HG03175 (cell line): ENCODE results near the gene JAGN1.
A peak's percentile ranks its signal among the peaks of the same experiment; 100 is the strongest.
"Not testable (repeated sequence)": the region's sequence is repeated elsewhere in the genome, so short reads cannot be mapped to it uniquely, and the experiment has no call there.

Source experiments
- ATAC-seq: cut with Tn5 transposase; IDR thresholded peaks from one replicate; pipeline ENCODE4 v1.9.1; 2021; ENCODE audit warnings: mild to moderate bottlenecking, moderate library complexity; ENCODE audit not compliant: unreplicated experiment

JAGN1 gene

GRCh38 chr3:9897408-9898372 lies 7.3 kb downstream of the JAGN1 start:
- peak; percentile 68 for ATAC-seq

DNA sequence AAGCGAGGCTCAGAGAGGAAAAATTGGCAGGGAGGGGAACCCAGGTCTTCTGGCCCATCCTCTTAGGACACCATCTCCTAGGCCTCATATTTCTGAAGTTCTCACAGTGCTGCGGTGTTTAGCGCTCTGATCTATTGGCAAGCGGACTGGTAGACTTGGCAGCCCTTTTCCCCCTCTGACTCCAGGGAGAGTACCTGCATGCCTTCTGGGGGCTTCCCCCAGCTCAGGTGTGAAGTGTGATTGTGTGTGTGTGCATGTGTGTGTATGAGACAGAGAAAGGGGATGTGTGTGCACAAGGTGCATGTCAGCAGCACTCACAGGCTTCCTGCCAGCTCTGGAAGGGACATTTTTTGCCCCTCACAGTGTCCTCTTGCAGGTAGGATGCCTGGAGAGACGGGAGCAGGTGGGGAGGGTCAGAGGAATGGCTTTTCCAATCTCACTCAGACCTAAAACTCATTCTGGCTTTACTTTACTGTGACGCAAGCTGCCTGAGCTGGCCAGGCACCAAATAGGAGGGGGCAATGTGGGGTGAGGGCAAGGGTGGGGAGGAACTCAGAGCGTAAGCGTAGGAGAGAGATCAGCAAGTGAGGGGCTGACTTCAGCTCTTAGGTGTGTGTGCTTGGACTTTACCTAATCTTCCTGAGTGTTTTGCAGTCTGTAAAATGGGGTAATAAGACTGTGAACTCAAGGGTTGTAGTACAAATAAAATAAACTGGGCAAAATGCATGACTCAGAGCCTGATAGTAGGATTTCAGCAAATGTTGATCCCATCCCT lies 8.2 kb downstream of the JAGN1 start:
- ATAC-seq: no peak

DNA sequence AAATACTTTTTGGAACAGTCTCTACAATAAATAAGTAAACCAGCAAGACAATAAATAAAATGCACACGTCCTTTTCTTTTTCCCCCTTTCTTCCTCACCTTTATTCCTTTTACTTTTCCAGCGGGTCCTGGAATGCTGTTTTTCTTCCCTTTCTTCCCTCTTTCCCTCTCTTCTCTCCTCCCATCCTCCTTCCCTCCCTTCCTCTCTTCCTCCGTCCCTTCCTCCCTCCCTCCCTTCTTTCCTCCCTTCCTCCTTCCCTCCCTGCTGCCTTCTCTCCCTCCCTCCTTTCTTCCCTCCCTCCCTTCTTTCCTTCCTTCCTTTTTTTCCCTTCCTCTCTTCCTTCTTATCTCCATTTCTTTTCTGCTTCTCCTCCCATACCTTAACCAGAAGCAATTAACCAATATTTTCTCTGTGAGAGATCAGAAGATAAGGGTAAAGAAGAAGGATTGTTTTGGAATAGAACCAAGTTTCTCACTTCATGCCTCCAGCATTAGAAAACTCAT lies 8.9 kb downstream of the JAGN1 start:
- no peak for ATAC-seq

DNA sequence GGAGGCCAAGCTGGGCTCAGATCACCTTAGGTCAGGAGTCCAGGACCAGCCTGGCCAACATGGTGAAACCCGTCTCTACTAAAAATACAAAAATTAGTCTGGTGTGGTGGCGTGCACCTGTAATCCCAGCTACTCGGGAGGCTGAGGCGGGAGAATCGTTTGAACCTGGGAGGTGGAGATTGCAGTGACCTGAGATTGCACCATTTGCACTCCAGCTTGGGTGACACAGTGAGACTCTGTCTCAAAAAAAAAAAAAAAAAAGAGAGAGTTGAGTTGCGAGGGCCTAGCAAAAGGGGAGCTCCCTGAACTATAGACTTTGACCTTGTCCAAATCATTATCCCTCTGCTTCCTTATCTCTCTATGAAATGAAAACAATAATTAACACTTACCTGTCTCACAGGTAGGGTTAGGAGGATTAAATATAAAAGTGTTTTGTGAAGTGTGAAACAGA lies 10.6 kb downstream of the JAGN1 start:
- not testable (repeated sequence) for ATAC-seq

GRCh38 chr3:9901967-9902366 lies 11.6 kb downstream of the JAGN1 start:
- ATAC-seq: no peak

GRCh38 chr3:9902372-9903237 lies 12.2 kb downstream of the JAGN1 start, which contains the start of gene IL17RE:
IL17RE (plus strand) TSS chr3:9902848; CDS start chr3:9902933, 85 bp downstream.
- ATAC-seq: no peak

GRCh38 chr3:9903238-9903624 lies 12.8 kb downstream of the JAGN1 start:
- ATAC-seq: no peak

- ATAC-seq: no peak
Measured at GRCh38 chr3:9903904-9904303, 13.5 kb downstream of the JAGN1 start.

DNA sequence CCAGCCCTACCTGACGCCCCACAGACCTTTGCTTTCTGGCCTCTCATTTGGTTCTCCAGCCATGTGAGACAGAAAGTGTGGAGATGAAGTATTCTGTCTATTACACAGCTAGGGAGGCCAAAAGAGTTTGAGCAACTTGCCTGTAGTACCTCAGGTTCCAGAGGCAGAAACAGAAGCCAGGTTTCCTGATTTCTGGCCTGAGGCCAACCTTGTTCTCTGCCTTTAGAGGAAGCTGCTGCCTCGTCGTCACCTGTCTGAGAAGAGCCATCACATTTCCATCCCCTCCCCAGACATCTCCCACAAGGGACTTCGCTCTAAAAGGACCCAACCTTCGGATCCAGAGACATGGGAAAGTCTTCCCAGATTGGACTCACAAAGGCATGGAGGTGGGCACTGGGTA lies 16.1 kb downstream of the JAGN1 start:
- ATAC-seq: no peak

DNA sequence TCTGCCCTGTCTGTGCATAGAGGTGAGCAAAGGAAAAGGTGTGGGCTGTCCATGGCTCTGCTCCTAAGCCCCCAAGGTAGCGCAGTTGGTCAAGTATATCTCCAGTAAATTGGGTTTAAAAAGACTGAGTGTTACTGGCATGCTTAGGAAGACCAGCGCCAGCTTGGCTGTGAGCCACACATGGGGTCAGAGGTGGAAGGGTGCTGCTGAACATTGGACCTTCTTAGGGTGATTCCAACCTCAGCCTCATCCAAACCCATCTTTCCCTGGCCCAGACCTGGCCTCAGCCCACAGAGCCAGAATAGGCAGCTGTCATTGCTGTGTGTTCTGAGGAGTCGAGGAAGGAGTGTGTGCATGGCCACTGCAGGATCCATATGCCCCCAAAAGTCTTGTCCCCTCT lies 17.9 kb downstream of the JAGN1 start:
- ATAC-seq: no peak

DNA sequence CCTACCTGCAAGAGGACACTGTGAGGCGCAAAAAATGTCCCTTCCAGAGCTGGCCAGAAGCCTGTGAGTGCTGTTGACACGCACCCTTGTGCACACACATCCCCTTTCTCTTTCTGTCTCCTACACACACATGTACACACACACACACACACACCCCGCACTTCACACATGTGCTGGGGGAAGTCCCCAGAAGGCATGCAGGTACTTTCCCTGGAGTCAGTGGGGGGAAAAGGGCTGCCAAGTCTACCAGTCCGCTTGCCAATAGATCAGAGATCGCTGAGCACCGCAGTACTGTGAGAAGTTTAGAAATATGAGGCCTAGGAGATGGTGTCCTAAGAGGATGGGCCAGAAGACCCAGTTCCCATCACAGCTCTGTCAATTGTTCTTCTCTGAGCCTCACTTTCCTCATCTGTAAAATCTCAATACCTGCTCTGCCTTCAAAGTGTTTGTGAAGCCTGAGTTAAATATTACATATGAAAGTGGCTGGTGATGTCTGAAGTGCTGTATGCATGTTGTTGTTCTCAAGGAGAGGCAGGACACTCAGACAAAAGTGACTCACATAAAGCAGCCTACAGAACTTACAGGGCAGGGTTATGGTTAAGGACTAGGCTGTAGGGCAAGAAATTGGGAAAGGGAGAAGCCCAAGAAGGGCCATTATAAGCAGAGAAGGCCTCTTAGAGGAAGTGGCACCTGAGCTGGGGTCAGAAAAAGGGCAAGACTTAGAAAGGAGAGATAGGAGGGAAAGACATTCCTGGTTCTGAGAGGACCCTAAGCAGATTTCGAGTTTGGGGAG lies 19.0 kb downstream of the JAGN1 start:
- ATAC-seq: no peak

- no peak for ATAC-seq
Measured at GRCh38 chr3:9911863-9912262, 21.5 kb downstream of the JAGN1 start.

DNA sequence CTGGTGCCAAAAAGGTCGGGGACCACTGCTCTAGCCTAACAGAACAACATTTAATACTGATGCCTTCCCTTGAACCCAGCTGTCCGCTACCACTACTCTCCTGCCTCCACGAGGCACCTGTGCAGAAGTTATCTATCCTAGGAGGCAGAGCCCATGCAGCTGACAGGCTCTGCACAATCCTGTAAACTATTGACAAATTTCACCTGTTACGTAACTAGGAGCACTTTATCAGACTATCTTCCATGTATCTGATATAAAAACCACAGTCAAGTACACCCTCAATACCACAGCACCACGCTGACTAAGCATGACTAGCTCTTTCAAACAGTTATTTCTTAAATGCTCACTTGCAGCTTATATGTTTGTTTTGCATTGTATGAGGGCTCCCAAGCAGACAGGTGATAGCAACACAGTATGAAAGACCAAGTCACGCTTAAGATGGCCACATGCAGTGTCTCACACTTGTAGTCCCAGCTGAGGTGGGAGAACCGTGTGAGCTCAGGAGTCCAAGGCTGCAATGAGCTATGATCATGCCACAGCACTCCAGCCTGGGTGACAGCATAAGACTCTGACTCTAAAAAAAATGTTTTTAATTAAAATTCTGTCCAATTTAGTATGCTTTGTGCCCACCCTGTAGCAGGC lies 22.0 kb downstream of the JAGN1 start:
- no peak for ATAC-seq

DNA sequence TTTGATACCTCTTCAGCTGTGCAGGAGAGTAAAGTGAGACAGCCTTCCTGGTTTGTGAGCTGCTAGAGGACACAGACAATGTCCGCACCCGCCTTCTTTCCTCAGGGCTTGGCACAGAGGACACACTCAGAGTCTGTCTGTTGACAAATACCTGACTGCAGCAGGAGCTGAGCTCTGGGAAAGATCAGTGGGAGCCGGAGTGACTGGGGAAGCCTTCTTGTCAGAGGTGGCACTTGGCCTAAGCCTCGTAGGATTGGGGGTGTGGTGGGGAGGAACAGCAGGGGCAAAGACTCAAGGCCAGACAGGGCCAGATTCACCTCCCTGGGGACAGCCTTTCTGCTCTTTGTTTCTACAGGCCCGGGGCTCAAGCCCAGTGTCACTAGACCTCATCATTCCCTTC lies 23.2 kb downstream of the JAGN1 start:
- no peak for ATAC-seq

- ATAC-seq: no peak
Measured at GRCh38 chr3:9914011-9914410, 23.6 kb downstream of the JAGN1 start.

- no peak for ATAC-seq
Measured at GRCh38 chr3:9914559-9915253, 24.3 kb downstream of the JAGN1 start.

- ATAC-seq: no peak
Measured at GRCh38 chr3:9915254-9916141, 25.1 kb downstream of the JAGN1 start.

DNA sequence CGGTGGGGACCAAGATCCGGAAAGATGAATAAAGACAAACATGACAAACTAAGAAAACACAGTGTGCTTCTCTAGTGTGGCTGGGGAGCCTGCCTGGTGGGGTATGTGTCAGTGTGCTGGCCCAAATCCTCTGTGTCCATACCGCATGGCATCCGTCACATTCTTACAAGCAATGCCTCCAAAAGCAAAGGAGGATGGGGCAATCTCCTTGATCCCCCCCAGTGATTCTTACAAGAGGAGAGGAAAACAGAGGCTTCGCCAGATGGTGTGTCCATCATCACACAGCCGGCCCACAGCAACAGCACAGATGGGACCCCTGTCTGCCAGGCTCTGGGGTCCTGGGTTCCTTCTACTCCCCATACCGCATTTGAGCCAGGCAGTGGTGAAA lies 25.9 kb downstream of the JAGN1 start:
- ATAC-seq: no peak
